ENCODE measurements around the gene LAMA3. TPM values are rescaled to one million over a fixed set of nuclear protein-coding genes. Genes with fewer than 3 reads are reported as not detected.

The LAMA3 gene
- total and polyA plus RNA-seq, 2 experiments from 2014 or later, result 3.9 to 4.9 TPM

- TF ChIP-seq CTCF (conservative IDR thresholded peaks at IDR 0.05; ENCODE audit: low read depth in 2 of 2) (no peak), ETS1 (IDR thresholded peaks at IDR 0.05) (no peak), NANOG (IDR thresholded peaks at IDR 0.05; ENCODE audit: borderline replicate concordance) (no peak), ZNF331 (CRISPR knock-in tag; IDR thresholded peaks at IDR 0.05; ENCODE audit: low read depth) (no peak)
Observed at GRCh38 chr18:23857164-23857552, 167.9 kb downstream of the LAMA3 start (continued).

GRCh38 chr18:23857756-23858155 lies 168.5 kb downstream of the LAMA3 start:
- H3K27me3 ChIP-seq (ENCODE audit: insufficient read depth), result no peaks in the 10 kb centered on the region
- no peak overlapping the region for H3K4me2 ChIP-seq
- no peaks in the 10 kb centered on the region; the same call in 2 of the 3 replicates for H3K9me3 Mint-ChIP-seq
- DNase-seq (ENCODE audit: low spot score), result no peak
- H3K4me1 Mint-ChIP-seq, result peaks cover 26% of the 10 kb centered on the region
- no peaks in the 10 kb centered on the region for H3K36me3 Mint-ChIP-seq (ENCODE audit: low read depth)
- H3K27ac ChIP-seq (ENCODE audit: low read depth), result no peak overlapping the region
- no peak overlapping the region for H3K4me3 Mint-ChIP-seq
- H3K27me3 Mint-ChIP-seq (ENCODE audit: insufficient read depth, low read depth, poor library complexity), result peaks cover 8% of the 10 kb centered on the region
- no peak for ATAC-seq
- no peaks in the 10 kb centered on the region for H3K79me2 ChIP-seq (replicated peaks; ENCODE audit: insufficient read depth)
- no peak overlapping the region for H3K27ac Mint-ChIP-seq
- H3K4me1 ChIP-seq (ENCODE audit: insufficient read depth), result peaks cover 30% of the 10 kb centered on the region
- peaks cover 4% of the 10 kb centered on the region; the same call in 1 of the 2 replicates for H3F3A ChIP-seq (replicated peaks; ENCODE audit: low read depth)
- no peaks in the 10 kb centered on the region for H4K20me1 ChIP-seq (replicated peaks; ENCODE audit: insufficient read depth)
- no peaks in the 10 kb centered on the region for H3K36me3 ChIP-seq (ENCODE audit: insufficient read depth)
- H3K9me2 ChIP-seq (ENCODE audit: insufficient read depth), result peaks cover 2% of the 10 kb centered on the region
- no peak overlapping the region for H3K4me3 ChIP-seq
- no peak overlapping the region for H2AFZ ChIP-seq
- TF ChIP-seq STAT1 (IDR thresholded peaks at IDR 0.05; ENCODE audit: unreplicated experiment) (no peak), ZNF114 (CRISPR knock-in tag; IDR thresholded peaks at IDR 0.05) (no peak), EZH2phosphoT487 (IDR thresholded peaks at IDR 0.05; ENCODE audit: unreplicated experiment) (no peak), POLR2AphosphoS5 (IDR thresholded peaks at IDR 0.05; ENCODE audit: low read depth) (no peak), CTCF (conservative IDR thresholded peaks at IDR 0.05; ENCODE audit: low read depth in 2 of 2) (no peak), REST (IDR thresholded peaks at IDR 0.05; ENCODE audit: unreplicated experiment) (no peak), CREB1 (CRISPR knock-in tag; IDR thresholded peaks at IDR 0.05; ENCODE audit: low read depth) (no peak), ZNF462 (CRISPR knock-in tag; IDR thresholded peaks at IDR 0.05) (no peak)
